GM18507 (cell line): ENCODE results near the gene ZP1.

Experiments
- DNase-seq: peaks from one replicate; pipeline ENCODE4 v3.0.0; 2011; ENCODE audit warnings: low read depth; ENCODE audit not compliant: insufficient read length; ENCODE audit errors: extremely low spot score
- FAIRE-seq: peaks from 2 replicates; lab custom pipeline; 2011; peaks lifted over from hg19 to GRCh38; lab: Jason Lieb, UNC

Gene ZP1

DNA sequence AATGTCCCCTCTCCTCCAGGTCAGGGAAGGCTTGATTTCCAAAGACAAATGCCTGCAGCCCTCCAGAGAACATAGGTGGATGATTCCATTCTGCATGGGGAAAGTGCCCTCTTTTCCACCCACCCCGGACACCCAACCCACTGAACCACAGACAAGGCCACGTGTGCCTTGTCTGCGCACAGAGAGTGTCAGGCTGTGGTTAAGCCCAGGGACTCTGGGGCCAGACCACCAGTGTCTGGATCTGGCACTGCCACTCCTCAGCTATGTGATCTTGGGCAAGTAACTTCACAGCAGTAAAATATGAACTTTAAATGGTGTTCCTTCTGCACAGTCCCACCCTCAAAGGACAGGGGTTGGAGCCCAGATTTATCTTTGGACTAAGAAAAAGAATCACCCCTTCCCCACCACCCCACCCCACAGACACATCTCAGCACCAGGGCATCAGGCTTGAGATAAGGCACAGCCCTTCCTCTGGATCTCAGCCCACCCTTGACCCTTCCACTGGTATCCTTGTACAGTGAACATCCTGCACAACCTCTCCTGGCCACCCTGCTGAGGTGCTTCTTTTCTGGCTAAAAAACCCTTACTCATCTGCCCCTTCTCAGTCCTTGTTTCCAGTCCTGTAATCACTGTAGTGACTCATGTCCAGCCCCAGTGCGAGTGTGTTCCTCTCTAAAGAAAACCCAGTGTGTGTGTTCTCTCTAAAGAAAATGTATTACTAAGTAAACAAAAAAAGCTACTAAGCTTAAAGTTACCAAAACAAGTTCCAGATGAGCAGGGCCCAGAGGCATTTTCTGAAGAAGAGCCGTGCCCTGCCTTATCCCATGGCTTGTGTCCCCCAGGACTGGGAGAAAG, 9.7 kb upstream of the ZP1 start:
- DNase-seq: no peak
- FAIRE-seq: no peak

DNA sequence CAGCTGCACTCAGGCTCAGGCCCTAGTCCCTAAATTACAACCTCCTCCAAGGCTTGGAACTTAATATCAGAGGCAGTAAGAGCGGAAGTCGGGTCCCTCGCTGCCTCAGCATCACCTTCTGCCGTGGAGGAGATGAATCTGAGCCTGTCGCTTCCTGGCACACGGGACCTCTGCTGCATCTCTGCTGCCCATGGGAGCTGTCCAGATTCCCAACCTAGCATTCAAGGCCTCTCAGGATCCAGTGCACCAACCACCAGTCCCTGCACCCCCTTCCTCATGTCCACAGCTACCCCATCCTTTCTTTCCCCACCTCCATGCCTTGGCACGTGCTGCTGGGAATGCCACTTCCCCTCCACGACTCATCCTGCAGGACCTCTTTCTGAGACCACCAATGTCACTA, 9.1 kb upstream of the ZP1 start:
- DNase-seq (no peak), FAIRE-seq (no peak)

DNA sequence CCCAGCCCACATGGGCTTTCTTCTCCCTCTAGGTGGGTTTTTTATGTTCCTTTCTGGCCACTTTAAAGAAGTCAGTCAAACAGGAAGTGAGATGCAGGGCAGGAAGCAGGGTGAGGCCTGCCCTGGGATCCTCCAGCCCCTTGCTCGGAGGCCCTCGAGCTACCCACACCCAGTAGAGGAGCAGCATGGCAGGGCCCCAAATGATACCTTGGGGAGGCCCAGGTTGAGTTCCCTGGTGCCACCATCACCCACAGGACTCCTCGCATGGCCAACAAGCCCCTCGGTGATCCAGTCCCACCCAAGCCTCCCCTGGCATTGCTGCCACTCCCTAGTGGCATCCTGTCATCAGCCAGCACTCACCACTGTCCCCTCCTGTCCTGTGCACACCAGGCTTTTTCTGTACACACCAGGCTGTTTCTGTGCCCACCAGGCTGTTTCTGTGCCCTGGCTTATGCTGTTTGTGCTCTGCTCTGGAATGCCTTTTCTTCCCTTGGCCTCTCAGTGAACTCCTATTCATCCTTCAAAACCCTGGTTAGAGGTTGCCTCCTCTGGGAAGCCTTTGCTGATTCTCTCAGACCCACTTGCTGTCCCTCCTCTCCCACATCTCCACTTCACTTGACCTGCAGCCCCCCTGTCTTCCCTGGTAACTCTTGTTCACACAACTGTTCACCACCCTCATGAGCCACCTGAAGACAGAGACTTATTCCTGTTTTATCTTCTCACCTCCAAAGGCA, 8.4 kb upstream of the ZP1 start:
- DNase-seq: no peak
- FAIRE-seq: no peak

DNA sequence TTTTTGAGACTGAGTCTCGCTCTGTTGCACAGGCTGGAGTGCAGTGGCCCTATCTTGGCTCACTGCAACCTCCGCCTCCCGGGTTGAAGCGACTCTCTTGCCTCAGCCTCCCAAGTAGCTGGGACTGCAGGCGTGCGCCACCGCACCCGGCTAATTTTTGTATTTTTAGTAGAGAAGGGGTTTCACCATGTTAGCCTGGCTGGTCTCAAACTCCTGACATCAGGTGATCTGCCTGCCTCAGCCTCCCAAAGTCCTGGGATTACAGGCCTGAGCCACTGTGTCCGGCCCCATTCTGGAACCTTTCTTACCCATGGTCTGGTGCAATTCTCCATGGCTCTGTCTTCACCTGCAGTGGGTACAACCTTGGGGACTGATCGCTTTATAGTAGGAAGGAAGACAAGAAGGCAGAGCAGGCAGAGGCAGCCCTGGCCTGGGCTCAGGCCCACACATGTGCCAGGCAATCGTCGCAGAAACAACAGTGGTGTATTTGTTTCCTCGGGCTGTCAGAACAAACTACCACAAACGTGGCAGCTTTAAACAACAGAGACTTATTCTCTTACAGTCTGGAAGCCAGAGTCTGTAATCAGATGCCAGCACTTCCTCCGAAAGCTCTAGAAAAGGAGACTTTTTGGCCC, 7.6 kb upstream of the ZP1 start:
- FAIRE-seq (no peak), DNase-seq (no peak)

DNA sequence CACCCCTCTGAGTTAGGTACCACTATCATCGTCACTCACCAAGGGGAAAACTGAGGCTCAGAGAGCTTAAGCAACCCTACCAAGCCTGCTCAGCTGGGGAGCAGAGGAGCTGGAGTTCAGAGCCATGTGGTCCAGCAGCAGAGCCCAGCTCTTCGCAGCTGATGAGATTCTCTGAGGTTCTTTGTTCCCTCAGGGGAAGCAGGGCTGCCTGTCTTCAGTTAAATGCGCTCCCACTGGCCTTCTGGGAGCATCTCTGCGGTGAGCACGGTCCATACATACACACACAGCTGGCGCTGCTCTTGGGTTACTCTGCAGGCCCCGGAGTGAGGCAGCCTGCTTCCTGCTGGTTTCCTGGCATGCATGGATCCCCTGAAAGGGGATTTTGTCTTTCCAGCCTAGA, 6.4 kb upstream of the ZP1 start:
- DNase-seq (no peak), FAIRE-seq (no peak)

DNA sequence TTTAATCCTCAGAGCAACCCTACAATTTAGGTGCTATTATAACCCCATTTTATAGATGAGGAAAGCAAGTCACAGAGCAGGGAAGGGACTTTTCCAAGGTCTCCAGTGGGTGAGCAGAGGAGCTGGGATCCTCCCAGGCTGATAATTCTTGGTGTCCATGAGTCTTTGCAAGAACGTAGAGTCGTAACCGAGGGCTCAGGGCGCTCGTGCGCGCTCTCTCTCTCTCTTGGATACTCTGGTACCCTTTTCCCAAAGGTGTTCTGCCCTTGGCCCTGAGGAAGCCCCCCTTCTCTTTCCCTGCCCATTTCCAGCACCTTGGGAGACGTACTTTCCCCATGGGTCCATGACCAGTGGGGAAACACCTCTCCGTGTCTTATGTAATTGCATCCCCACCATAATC, 5.2 kb upstream of the ZP1 start:
- FAIRE-seq (no peak), DNase-seq (no peak)

DNA sequence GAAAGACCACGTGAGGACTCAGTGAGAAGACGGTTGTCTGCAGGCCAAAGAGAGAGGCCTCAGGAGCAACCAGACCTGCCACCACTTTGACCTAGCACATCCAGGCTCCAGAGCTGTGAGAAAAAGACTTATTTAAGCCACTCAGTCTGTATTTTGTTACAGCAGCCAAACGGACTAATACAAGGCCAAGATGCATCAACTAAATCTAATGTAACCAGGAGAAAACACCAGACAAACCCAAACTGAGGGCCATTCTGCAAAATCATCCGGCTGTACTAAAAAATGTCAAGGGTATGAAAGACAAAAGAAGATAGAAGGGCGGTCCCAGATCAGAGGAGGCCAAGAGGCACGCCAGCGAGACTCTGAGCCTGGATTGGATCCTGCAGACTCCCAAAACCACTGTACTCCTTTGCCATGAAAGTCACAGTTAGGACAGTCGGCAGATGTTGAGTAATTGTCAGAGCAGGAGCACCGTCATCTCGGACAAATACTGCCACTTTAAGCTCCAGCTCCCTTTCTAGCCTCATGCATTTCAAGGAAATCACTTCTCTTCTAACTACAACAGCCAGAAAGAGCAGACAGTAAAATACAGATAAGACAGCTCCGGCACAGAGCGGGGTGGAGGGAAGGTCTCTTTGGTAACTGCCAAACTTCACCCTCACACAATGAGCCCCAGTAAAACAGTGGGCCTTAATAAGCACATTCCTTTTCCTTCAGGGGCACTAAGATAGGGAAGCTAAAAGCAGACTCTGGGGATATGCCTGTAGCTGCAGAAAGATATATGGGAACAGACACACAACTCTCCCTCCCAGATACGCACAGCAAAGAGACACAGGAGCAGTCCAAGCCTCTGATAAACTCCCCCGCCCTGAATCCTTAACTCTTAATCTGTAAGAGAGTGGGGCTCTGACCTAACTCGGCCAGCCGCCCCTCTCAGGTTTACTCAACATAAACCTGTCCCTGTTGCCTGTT, 3.5 kb upstream of the ZP1 start:
- FAIRE-seq (no peak), DNase-seq (no peak)

DNA sequence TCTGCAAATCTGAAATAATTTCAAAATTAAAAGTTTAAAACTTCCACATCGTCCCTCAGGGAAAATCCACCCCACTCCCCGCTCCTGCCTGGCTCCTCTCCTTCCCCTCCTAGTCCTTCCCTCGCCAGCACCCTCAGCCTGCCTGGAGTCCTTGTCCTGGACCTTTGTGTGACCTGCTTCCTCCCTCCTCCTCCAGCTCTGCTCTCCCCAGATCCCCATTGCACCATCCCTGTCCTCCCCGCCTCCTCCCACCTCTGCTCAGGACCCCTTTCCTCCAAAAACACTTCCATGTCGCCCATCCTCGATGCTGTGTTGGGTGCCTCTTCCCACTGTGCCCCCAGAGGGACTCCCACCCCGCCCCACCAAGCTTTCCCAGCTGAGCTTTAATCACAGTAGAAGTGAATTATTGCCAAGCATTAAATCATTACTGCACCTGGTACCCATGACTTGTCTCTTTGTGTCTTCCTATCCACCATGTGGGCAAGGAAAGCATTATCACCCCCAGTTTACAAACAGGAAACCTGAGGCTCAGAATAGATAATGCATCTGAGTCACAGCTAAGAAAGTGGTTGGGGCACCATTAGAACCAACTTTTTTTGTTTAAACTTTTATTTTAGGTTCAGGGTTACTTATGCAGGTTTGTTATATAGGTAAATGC, 2.4 kb upstream of the ZP1 start:
- FAIRE-seq: no peak

DNA sequence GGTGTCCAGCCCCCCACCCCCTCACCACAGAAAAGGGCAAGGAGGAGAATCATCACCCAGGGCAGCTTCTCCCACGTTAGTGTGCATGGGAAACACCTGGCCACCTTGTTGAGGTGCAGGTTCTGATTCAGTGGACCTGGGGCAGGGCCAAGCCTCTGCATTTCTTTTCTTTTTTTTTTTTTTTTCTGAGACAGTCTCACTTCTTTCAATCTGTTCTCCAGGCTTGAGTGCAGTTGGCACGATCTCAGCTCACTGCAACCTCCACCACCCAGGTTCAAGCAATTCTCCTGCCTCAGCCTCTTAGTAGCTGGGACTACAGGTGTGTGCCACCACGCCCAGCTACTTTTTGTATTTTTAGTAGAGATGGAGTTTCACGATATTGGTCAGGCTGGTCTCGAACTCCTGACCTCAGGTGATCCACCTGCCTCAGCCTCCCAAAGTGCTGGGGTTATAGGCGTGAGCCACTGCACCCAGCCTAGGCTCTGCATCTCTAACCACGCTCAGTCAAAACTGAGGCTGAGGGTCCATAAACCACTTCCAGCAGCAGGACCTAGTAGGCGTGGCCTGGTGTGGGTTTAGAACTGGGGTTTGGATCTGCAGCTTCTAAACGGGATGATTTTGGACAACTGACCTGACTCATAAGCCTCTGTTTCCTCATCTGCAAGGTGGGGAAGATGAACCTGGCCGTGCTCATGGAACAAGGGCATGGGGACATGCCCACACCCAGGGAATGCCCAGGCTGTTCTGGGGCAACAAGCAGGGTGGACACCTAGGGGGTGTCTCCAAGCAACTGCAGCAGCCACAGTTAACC, 734 bp downstream of the ZP1 start:
- no peak for DNase-seq
- no peak for FAIRE-seq

More for the DNA sequence above, 2.4 kb upstream of the ZP1 start:
- no peak for DNase-seq

DNA sequence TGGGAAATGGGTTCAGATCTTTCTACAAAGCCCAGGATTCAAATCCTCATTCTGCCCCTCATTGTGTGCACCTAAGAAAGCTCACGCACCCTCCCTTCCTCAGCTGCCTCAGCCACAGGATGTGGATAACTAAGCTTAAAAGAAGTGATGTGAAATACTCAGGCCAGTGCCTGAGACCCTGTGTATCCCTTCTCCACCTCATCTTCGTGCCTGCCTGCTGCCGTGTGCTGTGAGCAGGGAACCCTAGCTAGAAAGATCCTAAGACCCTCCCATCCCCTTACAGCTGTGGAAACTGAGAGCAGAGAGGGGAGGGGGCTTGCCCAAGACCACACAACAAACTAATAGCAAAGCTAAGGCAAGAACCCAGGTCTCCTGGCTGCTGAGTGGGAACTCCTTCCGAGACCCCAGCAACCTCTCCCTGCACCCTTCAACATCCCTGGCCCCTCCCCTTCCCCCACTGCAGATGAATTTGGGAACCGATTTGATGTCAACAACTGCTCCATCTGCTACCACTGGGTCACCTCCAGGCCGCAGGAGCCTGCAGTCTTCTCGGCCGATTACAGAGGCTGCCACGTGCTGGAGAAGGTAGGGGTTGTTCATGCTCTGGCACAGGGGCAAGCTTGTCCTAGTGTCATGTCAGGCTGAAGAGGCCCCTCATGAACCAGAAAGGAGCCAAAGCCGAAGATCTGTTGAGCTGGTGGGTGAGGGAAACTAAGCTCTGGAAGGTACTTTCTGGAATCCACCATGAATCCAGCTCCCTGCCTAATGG, 1.5 kb downstream of the ZP1 start:
- FAIRE-seq: no peak

DNA sequence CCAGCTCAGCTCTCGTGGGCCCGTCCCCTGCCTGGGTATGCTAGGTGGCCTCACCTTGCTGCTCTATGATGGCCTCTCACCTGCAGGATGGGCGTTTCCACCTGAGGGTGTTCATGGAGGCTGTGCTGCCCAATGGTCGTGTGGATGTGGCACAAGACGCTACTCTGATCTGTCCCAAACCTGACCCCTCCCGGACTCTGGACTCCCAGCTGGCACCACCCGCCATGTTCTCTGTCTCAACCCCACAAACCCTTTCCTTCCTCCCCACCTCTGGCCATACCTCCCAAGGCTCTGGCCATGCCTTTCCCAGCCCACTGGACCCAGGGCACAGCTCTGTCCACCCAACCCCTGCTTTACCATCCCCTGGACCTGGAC, 2.1 kb downstream of the ZP1 start:
- FAIRE-seq (no peak), DNase-seq (no peak)

More for the DNA sequence above, 1.5 kb downstream of the ZP1 start:
- no peak for DNase-seq

DNA sequence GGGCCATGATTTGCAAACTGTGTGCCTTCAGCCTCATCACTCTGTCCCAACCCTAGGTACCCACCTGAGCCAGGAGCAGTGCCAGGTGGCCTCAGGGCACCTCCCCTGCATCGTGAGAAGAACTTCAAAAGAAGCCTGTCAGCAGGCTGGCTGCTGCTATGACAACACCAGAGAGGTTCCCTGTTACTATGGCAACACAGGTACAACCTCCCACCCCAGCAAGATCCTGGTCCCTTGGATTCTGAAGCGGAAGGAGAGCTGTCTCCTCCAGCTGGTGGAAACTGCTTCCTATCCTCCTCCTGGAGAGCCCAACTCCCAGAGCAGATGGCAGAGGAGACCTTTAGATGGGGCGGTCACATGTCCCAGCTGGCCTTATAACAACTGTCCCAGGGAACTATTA, 2.9 kb downstream of the ZP1 start:
- no peak for DNase-seq
- FAIRE-seq: no peak

DNA sequence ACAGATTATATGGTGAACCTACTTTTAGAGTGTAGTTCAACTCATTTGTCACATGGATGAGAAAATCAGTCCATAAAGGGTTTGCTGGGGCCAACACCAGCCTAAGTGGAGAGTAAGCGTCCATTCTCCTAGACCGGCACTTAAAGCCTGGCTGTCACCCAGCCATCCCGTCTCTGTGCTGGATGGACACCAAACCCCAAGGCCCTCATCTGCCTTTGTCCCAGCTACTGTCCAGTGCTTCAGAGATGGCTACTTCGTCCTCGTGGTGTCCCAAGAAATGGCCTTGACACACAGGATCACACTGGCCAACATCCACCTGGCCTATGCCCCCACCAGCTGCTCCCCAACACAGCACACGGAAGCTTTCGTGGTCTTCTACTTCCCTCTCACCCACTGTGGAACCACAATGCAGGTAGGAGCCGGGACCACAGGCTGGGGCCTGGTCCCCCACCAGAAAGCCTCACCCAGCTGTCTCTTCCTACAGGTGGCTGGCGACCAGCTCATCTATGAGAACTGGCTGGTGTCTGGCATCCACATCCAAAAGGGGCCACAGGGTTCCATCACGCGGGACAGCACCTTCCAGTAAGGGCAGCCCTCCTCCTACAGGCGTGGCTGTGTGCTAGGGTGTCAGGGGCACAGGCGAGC, 3.5 kb downstream of the ZP1 start:
- DNase-seq (no peak), FAIRE-seq (no peak)

DNA sequence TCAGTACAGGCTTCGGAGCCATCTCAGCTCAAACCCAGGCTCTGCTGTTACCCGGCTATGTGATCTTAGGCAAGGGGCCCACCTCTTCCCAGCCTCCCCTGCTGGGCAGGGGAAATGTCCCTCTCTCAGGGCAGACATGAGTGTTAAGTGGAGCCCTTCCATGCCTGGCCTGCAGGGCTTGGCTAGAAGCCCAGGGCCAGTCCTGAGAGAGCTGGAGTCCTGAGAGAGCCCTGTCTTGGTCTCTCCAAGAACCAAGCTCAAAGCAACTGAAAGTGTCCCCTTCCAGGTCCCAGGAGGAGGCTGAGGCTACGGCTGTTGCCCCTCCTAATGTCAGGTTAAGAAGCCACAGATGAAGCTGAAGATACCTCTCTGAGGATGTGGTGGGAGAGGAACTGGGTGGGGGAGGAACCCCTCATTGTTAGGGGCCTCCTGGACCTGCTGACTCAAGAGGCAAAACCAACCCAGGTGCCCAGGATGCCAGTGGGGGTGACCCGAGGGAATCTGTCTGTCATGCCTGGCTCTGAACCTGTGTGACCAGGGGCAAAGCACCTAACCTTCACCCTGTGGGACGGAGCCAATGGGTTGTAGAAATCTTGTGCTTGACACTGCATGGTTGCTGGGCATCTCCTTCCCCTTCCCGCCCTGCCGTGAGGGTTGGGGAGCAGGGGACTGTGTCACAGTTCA, 4.2 kb downstream of the ZP1 start:
- DNase-seq (no peak), FAIRE-seq (no peak)

DNA sequence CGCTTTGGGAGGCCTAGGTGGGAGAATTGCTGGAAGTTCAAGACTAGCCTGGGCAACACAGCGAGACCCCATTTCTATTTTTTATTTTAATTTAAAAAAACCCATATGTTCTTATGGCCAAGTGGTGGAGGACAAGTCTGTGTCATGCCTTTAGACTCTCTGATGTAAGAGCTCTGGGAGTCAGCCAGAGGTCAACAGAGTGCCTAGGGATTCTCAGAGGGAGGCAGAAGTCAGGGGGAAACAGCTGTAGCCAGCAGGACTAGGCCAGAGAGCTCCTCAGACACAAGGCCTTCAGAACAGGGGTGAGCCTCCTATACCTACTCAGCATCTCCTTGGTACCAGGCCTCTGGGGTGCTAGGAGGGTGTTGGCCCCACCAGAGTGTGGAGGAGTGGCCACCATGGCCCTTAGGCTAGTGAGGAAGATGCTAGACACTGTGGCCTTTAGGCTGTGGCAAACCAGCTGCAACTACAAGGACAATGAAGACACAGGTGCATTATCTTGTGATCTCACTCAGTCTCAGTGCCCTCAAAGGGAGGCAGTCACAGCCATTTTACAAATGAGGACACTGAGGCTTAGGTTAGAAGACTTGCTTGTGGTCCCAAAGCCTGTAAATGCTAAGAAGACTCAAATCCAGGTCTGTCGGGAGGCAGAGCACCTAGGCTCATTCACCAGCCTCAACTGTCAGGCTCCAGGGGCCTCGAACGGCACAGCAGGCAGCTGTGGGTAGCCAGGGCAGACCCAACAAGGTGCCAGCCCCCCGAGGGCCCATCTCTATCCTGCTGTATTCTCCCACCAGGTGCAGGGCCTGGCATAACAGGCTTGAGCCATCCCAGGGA, 5.0 kb downstream of the ZP1 start:
- FAIRE-seq (no peak), DNase-seq (no peak)
